Testis (tissue), 3 donors: ENCODE measurements around the gene ANKRD33B. TPM values are rescaled to one million over a fixed set of nuclear protein-coding genes. Genes with fewer than 3 reads are reported as not detected.

Source experiments
- DNase-seq: peaks from one replicate; pipeline ENCODE4 v3.0.0-alpha.2; 2019
- H3K27ac ChIP-seq, 2 donors: fragments of 200-600 bp; sonication (generic); one replicate each; pipeline ENCODE4 v1.5.1; 2019
- H3K27me3 ChIP-seq: fragments of 200-600 bp; sonication (generic); one replicate; pipeline ENCODE4 v1.5.1; 2019
- H3K36me3 ChIP-seq: fragments of 200-600 bp; sonication (generic); one replicate; pipeline ENCODE4 v1.5.1; 2017; ENCODE audit warnings: low read depth; ENCODE audit errors: missing control alignments
- H3K4me1 ChIP-seq: fragments of 200-600 bp; sonication (generic); one replicate; pipeline ENCODE4 v1.5.1; 2019
- H3K4me3 ChIP-seq, 2 donors: fragments of 200-600 bp; sonication (generic); one replicate each; pipeline ENCODE4 v1.5.1; 2017 to 2019
- H3K9me3 ChIP-seq: fragments of 200-600 bp; sonication (generic); one replicate; pipeline ENCODE4 v1.5.1; 2017
- CTCF ChIP-seq, 3 experiments: fragments of 450-650 bp in 2 of 3; fragments of 200-600 bp in 1 of 3; sonication (generic) in 1 of 3; IDR thresholded peaks; one replicate each; pipeline ENCODE4 v1.5.1; 2016 to 2019; ENCODE audit warnings: antibody characterized with exemption in 3 of 3, mild to moderate bottlenecking in 2 of 3, moderate library complexity in 1 of 3
- POLR2A ChIP-seq: fragments of 450-650 bp; IDR thresholded peaks from one replicate; pipeline ENCODE4 v1.6.1; 2017; ENCODE audit warnings: antibody characterized with exemption, mild to moderate bottlenecking, moderate library complexity
- WGBS, 2 donors: methylation state at CpG; one replicate each; pipeline ENCODE4 v1.1.5; 2018; 5-methylcytosine and 5-hydroxymethylcytosine counted together
- intact Hi-C: fragments of 100-400 bp; cut with DNase I; formaldehyde crosslinking; loops from one replicate; pipeline ENCODE4 v1.15.1; 2023; ENCODE audit warnings: low total_unique reads
- polyA plus RNA-seq: library from polyadenylated mRNA; stranded (reverse); fragments of 350-450 nt; fragmentation: Illumina TruSeq; extraction: RNeasy Lipid Tissue Mini Kit (QIAGEN cat#74804); gene quantifications from one replicate; pipeline ENCODE4 v1.2.3, GENCODE V29; 2014; ENCODE audit warnings: low read depth, low replicate concordance; ENCODE audit not compliant: insufficient read depth
- total RNA-seq, 2 donors: library from RNA; depleted of rRNA; stranded (reverse); fragments of >200 nt; gene quantifications; one replicate each; pipeline ENCODE4 v1.2.3, GENCODE V29; 2016

ANKRD33B gene
- total and polyA plus RNA-seq, 3 donors from 2014 or later: 3.7 to 5.8 (median 5.6) TPM

- H3K27ac ChIP-seq: no peak overlapping the region
- intact Hi-C loops: no loop called here
- 83 to 94% methylated on average over 7 of the region's 7 CpGs for WGBS, 2 donors
- H3K9me3 ChIP-seq: no peaks in the 10 kb centered on the region
- H3K4me3 ChIP-seq: no peak overlapping the region
- no peaks in the 10 kb centered on the region for H3K4me1 ChIP-seq
- no peak for DNase-seq
- no peaks in the 10 kb centered on the region for H3K36me3 ChIP-seq
- H3K27me3 ChIP-seq: no peaks in the 10 kb centered on the region
- TF ChIP-seq CTCF (IDR thresholded peaks at IDR 0.05): no peak
- no peak for TF ChIP-seq POLR2A
Measured at GRCh38 chr5:10581867-10582511, 18.1 kb downstream of the ANKRD33B start.

- Histone ChIP-seq H3K36me3 (no peaks in the 10 kb centered on the region), H3K27me3 (no peaks in the 10 kb centered on the region), H3K27ac (no peak overlapping the region), H3K9me3 (no peaks in the 10 kb centered on the region), H3K4me3 (no peak overlapping the region), H3K4me1 (no peaks in the 10 kb centered on the region)
- intact Hi-C loops: no loop called here
- WGBS, 2 donors: 96 to 97% methylated on average over 8 of the region's 8 CpGs
- TF ChIP-seq CTCF (IDR thresholded peaks at IDR 0.05): no peak
- no peak for TF ChIP-seq POLR2A
- no peak for DNase-seq
Measured at GRCh38 chr5:10582512-10582897, 18.6 kb downstream of the ANKRD33B start.

GRCh38 chr5:10583663-10584572 lies 20.0 kb downstream of the ANKRD33B start:
- Histone ChIP-seq H3K4me3 (no peak overlapping the region), H3K36me3 (no peaks in the 10 kb centered on the region), H3K27me3 (no peaks in the 10 kb centered on the region), H3K9me3 (no peaks in the 10 kb centered on the region), H3K4me1 (no peaks in the 10 kb centered on the region), H3K27ac (no peak overlapping the region)
- DNase-seq: peak; percentile 7
- no peak for TF ChIP-seq CTCF (IDR thresholded peaks at IDR 0.05)
- no peak for TF ChIP-seq POLR2A
- 61 to 73% methylated on average over 13 of the region's 13 CpGs for WGBS, 2 donors
- intact Hi-C loops: no loop called here

GRCh38 chr5:10584714-10585517 lies 21.0 kb downstream of the ANKRD33B start:
- DNase-seq: no peak
- Histone ChIP-seq H3K27ac (no peak overlapping the region), H3K4me1 (no peaks in the 10 kb centered on the region), H3K4me3 (no peak overlapping the region), H3K36me3 (no peaks in the 10 kb centered on the region), H3K9me3 (no peaks in the 10 kb centered on the region), H3K27me3 (no peaks in the 10 kb centered on the region)
- 77 to 81% methylated on average over 8 of the region's 8 CpGs for WGBS, 2 donors
- intact Hi-C loops: no loop called here
- TF ChIP-seq POLR2A: no peak
- no peak for TF ChIP-seq CTCF (IDR thresholded peaks at IDR 0.05)
